ENCODE measurements around the gene CCNF.
A peak's percentile ranks its signal among the peaks of the same experiment; 100 is the strongest.
"Not testable (repeated sequence)": the region's sequence is repeated elsewhere in the genome, so short reads cannot be mapped to it uniquely, and the experiment has no call there.

CCNF gene, protein sequence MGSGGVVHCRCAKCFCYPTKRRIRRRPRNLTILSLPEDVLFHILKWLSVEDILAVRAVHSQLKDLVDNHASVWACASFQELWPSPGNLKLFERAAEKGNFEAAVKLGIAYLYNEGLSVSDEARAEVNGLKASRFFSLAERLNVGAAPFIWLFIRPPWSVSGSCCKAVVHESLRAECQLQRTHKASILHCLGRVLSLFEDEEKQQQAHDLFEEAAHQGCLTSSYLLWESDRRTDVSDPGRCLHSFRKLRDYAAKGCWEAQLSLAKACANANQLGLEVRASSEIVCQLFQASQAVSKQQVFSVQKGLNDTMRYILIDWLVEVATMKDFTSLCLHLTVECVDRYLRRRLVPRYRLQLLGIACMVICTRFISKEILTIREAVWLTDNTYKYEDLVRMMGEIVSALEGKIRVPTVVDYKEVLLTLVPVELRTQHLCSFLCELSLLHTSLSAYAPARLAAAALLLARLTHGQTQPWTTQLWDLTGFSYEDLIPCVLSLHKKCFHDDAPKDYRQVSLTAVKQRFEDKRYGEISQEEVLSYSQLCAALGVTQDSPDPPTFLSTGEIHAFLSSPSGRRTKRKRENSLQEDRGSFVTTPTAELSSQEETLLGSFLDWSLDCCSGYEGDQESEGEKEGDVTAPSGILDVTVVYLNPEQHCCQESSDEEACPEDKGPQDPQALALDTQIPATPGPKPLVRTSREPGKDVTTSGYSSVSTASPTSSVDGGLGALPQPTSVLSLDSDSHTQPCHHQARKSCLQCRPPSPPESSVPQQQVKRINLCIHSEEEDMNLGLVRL

GRCh38 chr16:2429034-2429770 lies at the start of gene CCNF:
Gene CCNF, plus strand, starts transcription at chr16:2429447. Its CDS starts 35 bp downstream, at chr16:2429482.
- DNase-seq (ENCODE audit: low read depth in 2 of 2), result peak; percentile 81 to 86

- DNase-seq (ENCODE audit: low read depth in 2 of 2), result no peak
Measured at GRCh38 chr16:2383501-2383900, 45.7 kb upstream of the CCNF start.

- DNase-seq (ENCODE audit: low read depth in 2 of 2), result no peak
Measured at GRCh38 chr16:2384426-2384825, 44.8 kb upstream of the CCNF start.

- no peak for DNase-seq (ENCODE audit: low read depth in 2 of 2)
Measured at GRCh38 chr16:2385190-2385836, 43.9 kb upstream of the CCNF start.

DNA sequence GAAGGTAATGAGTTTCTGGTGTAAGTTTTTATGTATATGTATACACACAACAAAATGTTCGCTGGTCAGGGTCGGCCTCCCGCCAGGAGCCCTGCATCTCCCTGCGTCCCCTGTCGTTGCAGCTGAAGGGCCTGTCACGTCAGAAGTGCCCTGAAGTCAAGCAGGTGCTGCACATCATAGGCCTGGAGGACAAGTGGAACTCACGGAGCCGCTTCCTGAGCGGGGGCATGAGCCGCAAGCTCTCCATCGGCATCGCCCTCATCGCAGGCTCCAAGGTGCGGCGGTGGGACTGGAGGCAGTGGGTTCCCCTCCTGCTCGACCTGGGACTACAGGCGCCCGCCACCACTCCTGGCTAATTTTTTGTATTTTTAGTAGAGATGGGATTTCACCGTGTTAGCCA lies 43.3 kb upstream of the CCNF start:
- not testable (repeated sequence) for DNase-seq (ENCODE audit: low read depth in 2 of 2)

GRCh38 chr16:2386990-2387389 lies 42.3 kb upstream of the CCNF start:
- DNase-seq (ENCODE audit: low read depth in 2 of 2), result no peak

- DNase-seq (ENCODE audit: low read depth in 2 of 2), result no peak
Measured at GRCh38 chr16:2388139-2388874, 40.9 kb upstream of the CCNF start.

DNA sequence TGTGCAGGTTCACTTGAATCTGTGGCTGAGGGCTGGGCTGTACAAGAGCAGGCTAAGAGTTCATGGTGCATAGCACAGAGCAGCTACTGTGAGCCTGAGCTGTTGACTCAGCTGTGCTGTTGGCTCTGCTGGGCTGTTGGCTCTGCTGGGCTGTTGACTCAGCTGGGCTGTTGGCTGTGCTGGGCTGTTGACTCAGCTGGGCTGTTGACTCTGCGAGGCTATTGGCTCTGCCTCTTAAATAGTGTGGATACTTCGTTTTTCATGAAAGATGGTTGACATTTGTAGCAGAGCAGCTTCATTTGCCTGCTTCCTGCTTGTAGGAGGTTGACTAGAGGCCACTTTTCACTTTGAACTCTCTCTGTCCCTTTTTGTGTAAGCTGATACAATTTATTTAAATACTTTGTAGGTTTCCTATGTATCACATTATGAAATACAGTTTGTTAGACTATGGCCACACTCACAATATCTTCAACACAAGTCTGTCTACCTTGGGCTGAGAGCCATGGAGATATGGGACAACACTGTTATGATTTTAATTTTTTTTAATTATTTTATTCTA lies 40.3 kb upstream of the CCNF start:
- DNase-seq (ENCODE audit: low read depth in 2 of 2), result no peak

- DNase-seq (ENCODE audit: low read depth in 2 of 2), result no peak
Measured at GRCh38 chr16:2392025-2392424, 37.2 kb upstream of the CCNF start.

- no peak for DNase-seq (ENCODE audit: low read depth in 2 of 2)
Measured at GRCh38 chr16:2398520-2398919, 30.7 kb upstream of the CCNF start.

GRCh38 chr16:2404099-2404498 lies 25.1 kb upstream of the CCNF start:
- no peak for DNase-seq (ENCODE audit: low read depth in 2 of 2)

DNA sequence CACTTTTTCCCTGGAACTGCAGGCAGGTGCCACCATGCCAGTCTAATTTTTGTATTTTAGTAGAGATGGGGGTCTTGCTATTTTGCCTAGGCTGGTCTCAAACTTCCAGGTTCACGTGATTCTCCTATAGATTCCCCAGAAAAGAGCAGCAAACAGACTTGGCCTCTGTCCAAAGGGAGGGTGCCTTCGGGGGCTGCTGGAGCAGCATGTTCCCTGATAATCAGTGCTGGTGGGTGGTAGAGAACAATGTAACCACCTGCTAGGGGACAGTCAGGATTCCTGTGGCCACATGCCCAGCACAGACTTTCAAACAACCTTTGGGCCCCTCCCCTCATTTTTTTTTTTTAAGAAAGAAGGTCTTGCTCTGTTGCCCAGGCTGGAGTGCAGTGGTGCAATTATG lies 14.2 kb upstream of the CCNF start:
- no peak for DNase-seq (ENCODE audit: low read depth in 2 of 2)

- DNase-seq (ENCODE audit: low read depth in 2 of 2), result no peak
Measured at GRCh38 chr16:2420035-2420434, 9.2 kb upstream of the CCNF start.

GRCh38 chr16:2422123-2422867 lies 7.0 kb upstream of the CCNF start:
- DNase-seq (ENCODE audit: low read depth in 2 of 2), result no peak

DNA sequence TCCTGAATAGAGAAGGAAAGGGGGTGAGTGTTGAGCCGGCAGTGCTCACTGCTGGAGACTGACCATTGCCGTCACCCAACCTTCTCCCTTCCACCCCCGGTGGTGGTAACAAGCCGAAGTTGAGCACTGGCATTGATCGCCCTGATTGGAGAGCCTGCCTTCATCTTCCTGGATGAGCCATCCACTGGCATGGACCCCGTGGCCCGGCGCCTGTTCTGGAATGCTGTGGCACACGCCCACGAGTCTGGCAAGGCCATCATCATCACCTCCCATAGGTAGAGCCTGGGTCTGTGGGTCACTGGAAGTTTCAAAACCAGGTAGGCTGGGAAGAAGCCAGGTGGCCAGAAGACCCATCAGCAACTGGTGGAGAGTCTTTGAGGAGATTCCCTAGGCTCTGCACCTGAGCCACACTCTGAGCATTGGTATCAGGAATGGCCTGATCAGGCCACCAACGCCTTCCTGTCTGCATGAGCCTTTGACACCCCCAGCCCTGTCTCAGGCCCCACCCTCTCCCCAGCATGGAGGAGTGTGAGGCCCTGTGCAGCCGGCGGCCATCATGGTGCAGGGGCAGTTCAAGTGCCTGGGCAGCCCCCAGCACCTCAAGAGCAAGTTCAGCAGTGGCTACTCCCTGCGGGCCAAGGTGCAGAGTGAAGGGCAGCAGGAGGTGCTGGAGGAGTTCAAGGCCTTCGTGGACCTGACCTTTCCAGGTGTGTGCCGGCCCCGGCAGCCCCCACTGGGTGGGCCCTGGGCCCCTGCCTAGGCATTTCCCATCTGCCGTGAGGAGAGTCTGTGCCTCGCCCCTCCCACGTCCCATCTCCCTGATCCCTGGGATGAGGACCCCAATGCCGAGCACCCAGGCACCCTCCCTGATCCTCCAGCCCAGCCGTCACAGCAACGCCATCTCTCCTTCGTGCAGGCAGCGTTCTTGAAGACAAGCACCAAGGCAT lies 4.9 kb upstream of the CCNF start:
- no peak for DNase-seq (ENCODE audit: low read depth in 2 of 2)

GRCh38 chr16:2425008-2425518 lies 4.2 kb upstream of the CCNF start:
- no peak for DNase-seq (ENCODE audit: low read depth in 2 of 2)

GRCh38 chr16:2425825-2426430 lies 3.3 kb upstream of the CCNF start:
- DNase-seq (ENCODE audit: low read depth in 2 of 2), result no peak

GRCh38 chr16:2426941-2427361 lies 2.3 kb upstream of the CCNF start:
- no peak for DNase-seq (ENCODE audit: low read depth in 2 of 2)

Data from fibroblast of skin of left biceps (primary cell).